B cell (primary cell): Measurements from ENCODE around the gene CAV2. TPM values are rescaled to one million over a fixed set of nuclear protein-coding genes. Genes with fewer than 3 reads are reported as not detected.

ENCODE experiments used
- ATAC-seq: fragments of 200-7000 bp; cut with Tn5 transposase; one replicate; pipeline ENCODE4 v1.10.0; 2021; ENCODE audit warnings: low read depth, mild to moderate bottlenecking, moderate number of reproducible peaks, moderate library complexity
- CTCF ChIA-PET: fragments of 350-600 bp; sonication (Branson Sonifier 250); formaldehyde crosslinking; loops from one replicate; lab custom pipeline; 2021; ENCODE audit warnings: antibody characterized with exemption, inconsistent platforms; lab: Charles Lee
- POLR2A ChIA-PET: fragments of 350-600 bp; sonication (Branson Sonifier 250); formaldehyde crosslinking; loops from one replicate; lab custom pipeline; 2021; ENCODE audit warnings: antibody characterized with exemption; lab: Charles Lee
- DNase-seq: peaks from one replicate; pipeline ENCODE4 v3.0.0; 2013
- H2AFZ ChIP-seq: 2 replicates; pipeline ENCODE4 v1.6.1; 2012; ENCODE audit warnings: mild to moderate bottlenecking, low read depth, low read length; ENCODE audit not compliant: insufficient read depth, poor library complexity, severe bottlenecking
- H3K27ac ChIP-seq, 2 donors: 1 replicate in 1 of 2; 2 replicates in 1 of 2; pipeline ENCODE4 v1.5.1; 2012 to 2013; ENCODE audit warnings: low read length in 2 of 2, mild to moderate bottlenecking in 2 of 2, moderate library complexity in 1 of 2
- H3K27me3 ChIP-seq, 4 experiments: fragments of 200-600 bp in 1 of 4; sonication (generic) in 1 of 4; replicated peaks in 1 of 4; 1 replicate in 2 of 4; 2 replicates in 2 of 4; pipeline versions ENCODE4 v1.6.1 to v1.7.0; 2013 to 2016; ENCODE audit warnings: low read length in 3 of 4, mild to moderate bottlenecking in 2 of 4, mixed read lengths in 1 of 4, moderate library complexity in 1 of 4; ENCODE audit not compliant: insufficient read depth in 4 of 4, control insufficient read depth in 3 of 4; ENCODE audit errors: control extremely low read depth in 1 of 4
- H3K36me3 ChIP-seq, 2 experiments: replicated peaks in 1 of 2; 1 replicate in 1 of 2; 2 replicates in 1 of 2; pipeline versions ENCODE4 v1.6.1 to v1.7.1; 2013; ENCODE audit warnings: low read length in 1 of 2; ENCODE audit not compliant: insufficient read depth in 2 of 2, control insufficient read depth in 1 of 2; ENCODE audit errors: control extremely low read depth in 1 of 2, extremely low read depth in 1 of 2
- H3K4me1 ChIP-seq, 2 donors: fragments of 200-600 bp in 1 of 2; sonication (generic) in 1 of 2; 1 replicate in 1 of 2; 2 replicates in 1 of 2; pipeline versions ENCODE4 v1.5.1 to v1.6.1; 2013 to 2017; ENCODE audit warnings: low read length in 2 of 2; ENCODE audit not compliant: control insufficient read depth in 2 of 2, insufficient read depth in 2 of 2
- H3K4me2 ChIP-seq: replicated peaks from 2 replicates; pipeline ENCODE3; 2012; ENCODE audit warnings: mild to moderate bottlenecking, low read depth, low read length; ENCODE audit not compliant: poor library complexity, severe bottlenecking
- H3K4me3 ChIP-seq, 5 experiments: fragments of 200-600 bp in 1 of 5; sonication (generic) in 1 of 5; 1 replicate in 3 of 5; 2 replicates in 2 of 5; pipeline versions ENCODE4 v1.5.1 to v1.7.0; 2011 to 2016; ENCODE audit warnings: low read length in 4 of 5, mild to moderate bottlenecking in 4 of 5, low read depth in 2 of 5, control low read depth in 1 of 5, moderate library complexity in 1 of 5; ENCODE audit not compliant: insufficient read depth in 1 of 5; ENCODE audit errors: control extremely low read depth in 1 of 5, extremely low read depth in 1 of 5
- H3K79me2 ChIP-seq: fragments of 200-600 bp; sonication (generic); one replicate; pipeline ENCODE4 v1.6.0; 2016; ENCODE audit warnings: low read length; ENCODE audit not compliant: control insufficient read depth, insufficient read depth
- H3K9ac ChIP-seq: fragments of 200-600 bp; sonication (generic); 2 replicates; pipeline ENCODE4 v1.6.1; 2017; ENCODE audit warnings: mild to moderate bottlenecking, low read length, moderate library complexity
- H3K9me3 ChIP-seq, 3 donors: one replicate each; pipeline versions ENCODE4 v1.6.1 to v1.7.1; 2013; ENCODE audit warnings: low read length in 2 of 3; ENCODE audit not compliant: control insufficient read depth in 2 of 3, insufficient read depth in 1 of 3; ENCODE audit errors: control extremely low read depth in 1 of 3
- H4K20me1 ChIP-seq: 2 replicates; pipeline ENCODE4 v1.6.0; 2012; ENCODE audit warnings: mild to moderate bottlenecking, low read length; ENCODE audit not compliant: insufficient read depth, control insufficient read depth, poor library complexity, severe bottlenecking
- H3K27ac Mint-ChIP-seq: one replicate; pipeline ENCODE4 v1.8.0; 2021; ENCODE audit warnings: mixed read lengths
- H3K27me3 Mint-ChIP-seq: one replicate; pipeline ENCODE4 v1.8.0; 2021; ENCODE audit warnings: mixed read lengths
- H3K4me1 Mint-ChIP-seq: one replicate; pipeline ENCODE4 v1.8.0; 2021; ENCODE audit warnings: mixed read lengths
- H3K4me3 Mint-ChIP-seq: one replicate; pipeline ENCODE4 v1.8.0; 2021; ENCODE audit warnings: mixed read lengths
- H3K9me3 Mint-ChIP-seq: one replicate; pipeline ENCODE4 v1.8.0; 2022; ENCODE audit warnings: mixed read lengths; ENCODE audit not compliant: insufficient read depth
- EZH2 ChIP-seq: IDR thresholded peaks from 2 replicates; pipeline ENCODE4 v1.6.1; 2012; ENCODE audit warnings: borderline replicate concordance, low read depth, mild to moderate bottlenecking, moderate library complexity, low read length; ENCODE audit not compliant: insufficient read depth, poor library complexity, severe bottlenecking
- WGBS: methylation state at CpG from one replicate; pipeline ENCODE4 v1.1.5; 2013; ENCODE audit warnings: missing lambda C conversion rate; ENCODE audit not compliant: insufficient coverage; 5-methylcytosine and 5-hydroxymethylcytosine counted together
- intact Hi-C: fragments of 100-400 bp; cut with micrococcal nuclease; formaldehyde crosslinking; loops from one replicate; pipeline ENCODE4 v1.10.0; 2022
- polyA plus RNA-seq: library from polyadenylated mRNA; depleted of rRNA; stranded (reverse); fragments of >200 nt; gene quantifications from 2 replicates; pipeline ENCODE4 v1.2.3, GENCODE V29; 2012
- total RNA-seq, 2 donors: library from RNA; stranded (reverse); fragments of 120-200 nt in 1 of 2; gene quantifications; 1 replicate in 1 of 2; 2 replicates in 1 of 2; pipeline versions ENCODE4 v1.2.3 to v1.2.4, GENCODE V29; 2013 to 2022
- TF ChIP-seq, protein P1 (sequence below): fragments of 200-600 bp; IDR thresholded peaks from one replicate; pipeline ENCODE4 v1.8.0; 2022; ENCODE audit warnings: antibody characterized with exemption, mild to moderate bottlenecking

CAV2 gene
- total and polyA plus RNA-seq, 2 donors (not counting 1 experiment from before 2014, with no cell fraction given), result not detected

DNA sequence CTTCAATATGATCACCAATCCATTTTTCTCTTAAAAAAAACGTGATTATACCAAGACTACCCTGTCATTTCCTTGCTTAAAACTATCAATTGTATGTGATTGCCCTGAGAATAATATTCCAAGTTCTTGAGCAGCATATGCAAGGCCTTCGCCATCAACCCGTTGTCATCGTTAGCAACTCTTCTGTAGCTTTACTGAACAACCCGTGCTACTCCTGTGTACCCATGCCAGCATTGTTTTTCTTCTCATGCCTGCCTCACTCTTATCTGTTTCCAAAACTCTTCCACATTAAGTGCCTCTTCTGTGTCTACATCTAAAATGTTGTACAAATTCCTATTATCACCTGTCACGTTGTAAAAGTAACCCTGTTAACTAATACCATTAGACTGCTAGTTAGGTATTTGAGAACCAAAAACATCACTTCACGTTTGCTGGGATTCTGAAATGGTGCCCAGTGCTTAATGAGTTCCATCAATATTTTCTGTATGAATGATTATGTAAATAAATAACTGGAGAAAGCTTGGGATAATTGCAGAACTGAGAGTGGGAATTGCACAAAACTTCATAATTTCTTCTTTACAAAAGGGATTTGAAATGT is 10.5 kb downstream of the CAV2 start:
- H3K4me3 ChIP-seq, result no peak overlapping the region
- no peak overlapping the region for H3K27ac Mint-ChIP-seq
- no peak overlapping the region for H2AFZ ChIP-seq
- no peaks in the 10 kb centered on the region for H3K9me3 Mint-ChIP-seq
- TF ChIP-seq, protein P1, sequence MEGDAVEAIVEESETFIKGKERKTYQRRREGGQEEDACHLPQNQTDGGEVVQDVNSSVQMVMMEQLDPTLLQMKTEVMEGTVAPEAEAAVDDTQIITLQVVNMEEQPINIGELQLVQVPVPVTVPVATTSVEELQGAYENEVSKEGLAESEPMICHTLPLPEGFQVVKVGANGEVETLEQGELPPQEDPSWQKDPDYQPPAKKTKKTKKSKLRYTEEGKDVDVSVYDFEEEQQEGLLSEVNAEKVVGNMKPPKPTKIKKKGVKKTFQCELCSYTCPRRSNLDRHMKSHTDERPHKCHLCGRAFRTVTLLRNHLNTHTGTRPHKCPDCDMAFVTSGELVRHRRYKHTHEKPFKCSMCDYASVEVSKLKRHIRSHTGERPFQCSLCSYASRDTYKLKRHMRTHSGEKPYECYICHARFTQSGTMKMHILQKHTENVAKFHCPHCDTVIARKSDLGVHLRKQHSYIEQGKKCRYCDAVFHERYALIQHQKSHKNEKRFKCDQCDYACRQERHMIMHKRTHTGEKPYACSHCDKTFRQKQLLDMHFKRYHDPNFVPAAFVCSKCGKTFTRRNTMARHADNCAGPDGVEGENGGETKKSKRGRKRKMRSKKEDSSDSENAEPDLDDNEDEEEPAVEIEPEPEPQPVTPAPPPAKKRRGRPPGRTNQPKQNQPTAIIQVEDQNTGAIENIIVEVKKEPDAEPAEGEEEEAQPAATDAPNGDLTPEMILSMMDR, result no peak
- TF ChIP-seq EZH2, result no peak
- H3K27me3 ChIP-seq, result peaks cover 0 to 10% (median 0%) of the 10 kb centered on the region in 4 experiments
- no peaks in the 10 kb centered on the region for H4K20me1 ChIP-seq
- no peak overlapping the region for H3K4me2 ChIP-seq
- H3K4me3 Mint-ChIP-seq, result no peak overlapping the region
- intact Hi-C loops, result no loop called here
- CTCF ChIA-PET, result interaction anchor here (2.3 kb wide), 1 partner anchor 16 kb away, joined by 9 read pairs; no protein-coding TSS in a partner anchor
- H3K4me1 Mint-ChIP-seq, result peaks cover 16% of the 10 kb centered on the region
- 98% methylated on average over 4 of the region's 7 CpGs for WGBS
- no peaks in the 10 kb centered on the region for H3K36me3 ChIP-seq
- peaks cover 10% of the 10 kb centered on the region for H3K27me3 Mint-ChIP-seq
- no peaks in the 10 kb centered on the region for H3K79me2 ChIP-seq
- no peak overlapping the region for H3K9ac ChIP-seq
- H3K27ac ChIP-seq, result no peak overlapping the region
- H3K4me1 ChIP-seq, result peaks cover 6 to 13% of the 10 kb centered on the region in 2 donors
- POLR2A ChIA-PET, result no interaction called here
- ATAC-seq, result no peak
- H3K9me3 ChIP-seq, result no peaks in the 10 kb centered on the region
- DNase-seq, result no peak

DNA sequence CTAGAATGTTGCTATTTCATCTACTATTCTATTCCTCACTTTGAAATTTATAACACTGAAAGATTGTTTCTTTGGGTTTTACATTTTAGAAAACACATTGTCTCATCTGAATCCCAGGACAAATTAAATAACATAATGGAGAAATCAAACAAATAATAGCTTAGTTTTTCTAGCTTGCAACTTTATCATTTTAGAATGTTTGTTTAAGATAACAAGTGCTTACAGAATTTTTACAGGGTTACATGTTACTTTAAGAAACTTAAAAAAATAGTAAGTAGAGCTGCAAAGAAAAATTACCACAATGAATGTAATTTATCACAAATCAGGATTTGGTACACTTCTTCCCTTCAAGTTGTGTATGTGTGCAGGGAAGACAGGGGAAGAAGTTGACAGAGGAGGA is 11.3 kb downstream of the CAV2 start:
- Mint-ChIP-seq H3K27me3 (peaks cover 17% of the 10 kb centered on the region), H3K9me3 (no peaks in the 10 kb centered on the region), H3K27ac (no peak overlapping the region), H3K4me3 (no peak overlapping the region), H3K4me1 (peaks cover 16% of the 10 kb centered on the region)
- Histone ChIP-seq H3K4me1 (peaks cover 6 to 13% of the 10 kb centered on the region in 2 donors), H3K79me2 (no peaks in the 10 kb centered on the region), H3K36me3 (no peaks in the 10 kb centered on the region), H4K20me1 (no peaks in the 10 kb centered on the region), H3K4me2 (no peak overlapping the region), H3K27me3 (peaks cover 0 to 10% (median under 1%) of the 10 kb centered on the region in 4 experiments), H2AFZ (no peak overlapping the region), H3K4me3 (no peak overlapping the region), H3K27ac (no peak overlapping the region), H3K9me3 (no peaks in the 10 kb centered on the region), H3K9ac (no peak overlapping the region)
- ChIA-PET POLR2A (no interaction called here), CTCF (no interaction called here)
- intact Hi-C loops, result loop anchor here (1.0 kb wide), 1 partner anchor 16 kb away; no protein-coding TSS in a partner anchor
- TF ChIP-seq, protein P1, result no peak
- TF ChIP-seq EZH2, result no peak
- no peak for DNase-seq
- no peak for ATAC-seq
